Myometrial cell (primary cell): ENCODE results near the gene KCMF1. TPM values are rescaled to one million over a fixed set of nuclear protein-coding genes. Genes with fewer than 3 reads are reported as not detected.

Source experiments
- total RNA-seq: library from RNA; depleted of rRNA; stranded (reverse); fragments of >200 nt; gene quantifications from 2 replicates; pipeline ENCODE4 v1.2.3, GENCODE V29; 2015

Gene KCMF1
- 56.7 and 75.8 TPM in 2 replicates for total RNA-seq

DNA sequence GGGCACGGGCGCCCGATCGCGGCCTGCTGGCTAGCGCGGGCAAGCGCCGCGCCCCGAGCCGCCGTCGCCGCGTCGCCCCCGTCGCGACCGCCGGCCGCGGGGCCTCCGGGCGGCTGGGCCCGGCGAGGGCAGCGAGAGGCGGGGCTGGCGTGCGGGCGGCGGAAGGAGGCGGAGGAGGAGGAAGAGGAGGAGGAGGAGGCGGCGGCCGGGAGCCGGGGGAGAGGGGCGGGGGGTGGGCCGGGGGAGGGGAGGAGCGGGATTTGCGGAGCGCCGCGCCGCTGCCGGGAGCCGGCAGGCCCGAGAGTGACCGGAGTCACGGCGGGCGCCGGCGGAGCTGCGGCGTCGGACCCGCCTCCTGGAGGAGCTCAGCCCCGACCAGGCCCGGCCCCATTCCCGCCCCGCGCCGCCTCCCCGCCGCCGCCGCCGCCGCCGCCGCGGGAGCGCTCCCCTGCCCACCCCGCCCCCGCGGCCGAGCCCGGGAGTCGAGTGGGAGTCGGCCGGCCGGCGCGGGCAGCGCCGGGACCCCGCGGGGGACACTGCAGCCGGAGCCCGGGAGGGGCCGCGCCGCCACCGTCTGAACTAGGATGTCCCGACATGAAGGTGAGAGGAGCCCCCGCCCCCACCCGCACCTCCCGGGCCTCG lies at the start of gene KCMF1:
Gene KCMF1, plus strand, starts transcription at position 294 of the 642 bp plus-strand sequence. Its CDS starts 291 bp downstream, at position 585.

Other genes starting within 250 kb of the KCMF1 start
- 7.8 and 8.9 TPM in 2 replicates for gene TRABD2A, start 90.1 kb upstream of the KCMF1 start, total RNA-seq
- 9,382 and 10,805 TPM in 2 replicates for gene TMSB10, start 65.5 kb upstream of the KCMF1 start, total RNA-seq
- 0.35 and 1.7 TPM in 2 replicates for gene TCF7L1, start 162.2 kb downstream of the KCMF1 start, total RNA-seq